ENCODE measurements around the gene TDRD12.
"Not testable (repeated sequence)": the region's sequence is repeated elsewhere in the genome, so short reads cannot be mapped to it uniquely, and the experiment has no call there.

TDRD12 gene

GRCh38 chr19:32745594-32746251, 26.2 kb downstream of the TDRD12 start:
- not testable (repeated sequence) for DNase-seq (ENCODE audit: low read depth in 2 of 2)

DNA sequence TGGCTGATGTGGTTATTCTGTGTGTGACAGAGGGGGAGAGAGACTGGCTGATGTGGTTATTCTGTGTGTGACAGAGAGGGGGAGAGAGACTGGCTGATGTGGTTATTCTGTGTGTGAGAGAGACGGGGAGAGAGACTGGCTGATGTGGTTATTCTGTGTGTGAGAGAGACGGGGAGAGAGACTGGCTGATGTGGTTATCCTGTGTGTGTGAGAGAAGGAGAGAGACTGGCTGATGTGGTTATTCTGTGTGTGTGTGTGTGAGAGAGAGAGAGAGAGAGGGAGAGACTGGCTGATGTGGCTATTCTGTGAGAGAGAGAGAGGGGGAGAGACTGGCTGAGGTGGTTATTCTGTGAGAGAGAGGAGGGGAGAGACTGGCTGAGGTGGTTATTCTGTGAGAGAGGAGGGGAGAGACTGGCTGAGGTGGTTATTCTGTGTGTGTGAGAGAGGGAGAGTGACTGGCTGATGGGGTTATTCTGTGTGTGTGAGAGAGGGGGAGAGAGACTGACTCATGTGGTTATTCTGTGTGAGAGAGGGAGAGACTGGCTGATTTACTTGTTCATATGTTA, 27.1 kb downstream of the TDRD12 start:
- not testable (repeated sequence) for DNase-seq (ENCODE audit: low read depth in 2 of 2)

- no peak for DNase-seq (ENCODE audit: low read depth in 2 of 2)
Measured at GRCh38 chr19:32748497-32748896, 28.9 kb downstream of the TDRD12 start.

- DNase-seq (ENCODE audit: low read depth in 2 of 2): no peak
Measured at GRCh38 chr19:32748948-32749347, 29.4 kb downstream of the TDRD12 start.

DNA sequence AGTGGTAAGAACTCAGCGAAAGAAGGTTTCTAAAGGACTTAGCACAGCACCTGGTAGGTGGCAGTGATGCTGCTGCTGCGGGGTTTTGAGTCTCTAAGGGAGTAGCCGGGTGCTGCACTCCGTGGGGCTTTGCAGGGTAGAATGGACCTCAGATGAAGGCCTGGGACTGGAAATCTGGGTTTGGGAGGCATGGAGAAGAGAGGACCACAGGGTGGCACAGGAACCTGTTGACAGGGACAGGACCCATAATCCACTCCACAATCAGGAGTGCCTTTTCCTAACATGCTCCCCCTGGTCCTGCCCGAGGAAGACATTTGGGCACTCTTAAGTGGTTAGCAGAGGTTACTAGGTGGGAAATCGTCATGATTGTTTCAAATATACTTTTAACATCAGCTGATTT, 29.8 kb downstream of the TDRD12 start:
- DNase-seq (ENCODE audit: low read depth in 2 of 2): no peak

DNA sequence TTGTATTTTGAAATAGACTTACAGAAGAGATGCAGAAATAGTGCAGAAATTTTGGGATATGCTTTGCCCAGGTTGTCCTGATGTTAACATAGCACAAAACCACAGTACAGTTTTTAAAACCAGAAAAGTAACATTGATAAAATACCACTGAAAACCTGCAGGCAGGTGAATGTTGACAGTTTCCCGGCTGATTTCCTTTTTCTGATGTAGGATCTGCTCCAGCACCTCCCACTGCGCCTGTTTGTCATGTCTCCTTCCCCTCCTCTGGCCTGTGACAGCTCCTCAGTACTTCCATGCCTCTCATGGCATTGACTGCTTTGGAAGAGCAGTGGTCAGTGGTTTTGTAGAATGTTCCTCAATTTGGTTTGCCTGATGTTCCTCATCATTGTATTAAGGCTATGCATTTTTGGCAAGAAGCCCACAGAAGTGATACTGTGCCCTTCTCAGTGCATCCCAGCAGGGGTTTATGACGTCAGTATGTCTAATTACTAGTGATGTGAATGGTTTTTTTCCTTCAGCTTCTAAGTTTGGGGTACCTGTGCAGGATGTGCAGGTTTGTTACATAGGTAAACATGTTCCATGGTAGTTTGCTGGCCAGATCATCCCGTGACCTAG, 31.0 kb downstream of the TDRD12 start:
- no peak for DNase-seq (ENCODE audit: low read depth in 2 of 2)

GRCh38 chr19:32751066-32751465, 31.5 kb downstream of the TDRD12 start:
- no peak for DNase-seq (ENCODE audit: low read depth in 2 of 2)

GRCh38 chr19:32757189-32757588, 37.6 kb downstream of the TDRD12 start:
- no peak for DNase-seq (ENCODE audit: low read depth in 2 of 2)

DNA sequence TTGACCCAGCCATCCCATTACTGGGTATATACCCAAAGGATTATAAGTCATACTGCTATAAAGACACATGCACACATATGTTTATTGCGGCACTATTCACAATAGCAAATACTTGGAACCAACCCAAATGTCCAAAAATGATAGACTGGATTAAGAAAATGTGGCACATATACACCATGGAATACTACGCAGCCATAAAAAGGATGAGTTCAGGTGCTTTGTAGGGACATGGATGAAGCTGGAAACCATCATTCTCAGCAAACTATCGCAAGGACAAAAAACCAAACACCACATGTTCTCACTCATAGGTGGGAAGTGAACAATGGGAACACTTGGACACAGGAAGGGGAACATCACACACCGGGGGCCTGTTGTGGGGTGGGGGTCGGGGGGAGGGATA, 45.8 kb downstream of the TDRD12 start:
- DNase-seq (ENCODE audit: low read depth in 2 of 2): not testable (repeated sequence)

GRCh38 chr19:32767951-32768679, 48.5 kb downstream of the TDRD12 start:
- no peak for DNase-seq (ENCODE audit: low read depth in 2 of 2)

- DNase-seq (ENCODE audit: low read depth in 2 of 2): no peak
Measured at GRCh38 chr19:32771596-32771995, 52.0 kb downstream of the TDRD12 start.

GRCh38 chr19:32773126-32773525, 53.6 kb downstream of the TDRD12 start:
- no peak for DNase-seq (ENCODE audit: low read depth in 2 of 2)

DNA sequence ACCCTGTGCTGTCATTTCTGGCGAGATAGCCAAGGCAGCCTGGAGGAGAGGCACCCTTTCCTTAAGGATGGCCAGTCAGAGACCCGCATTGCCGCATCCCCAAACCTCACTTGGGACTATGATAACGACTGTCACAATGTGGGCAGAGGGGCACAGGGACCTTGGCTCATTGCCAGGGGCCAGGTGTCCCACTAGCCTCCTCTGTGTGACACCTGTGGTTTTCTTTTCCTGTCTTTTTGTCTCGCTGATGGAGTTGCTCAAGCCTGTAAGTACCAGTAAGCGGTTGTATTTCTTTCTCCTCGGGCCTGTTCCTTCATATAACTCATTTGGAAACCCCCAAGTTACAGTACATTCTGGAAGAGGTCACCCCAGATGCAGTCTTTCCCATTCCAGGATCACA, 59.5 kb downstream of the TDRD12 start:
- DNase-seq (ENCODE audit: low read depth in 2 of 2): no peak

- no peak for DNase-seq (ENCODE audit: low read depth in 2 of 2)
Measured at GRCh38 chr19:32781280-32781679, 61.7 kb downstream of the TDRD12 start.

GRCh38 chr19:32782089-32782488, 62.5 kb downstream of the TDRD12 start:
- not testable (repeated sequence) for DNase-seq (ENCODE audit: low read depth in 2 of 2)

- DNase-seq (ENCODE audit: low read depth in 2 of 2): not testable (repeated sequence)
Measured at GRCh38 chr19:32787161-32787813, 67.7 kb downstream of the TDRD12 start.

DNA sequence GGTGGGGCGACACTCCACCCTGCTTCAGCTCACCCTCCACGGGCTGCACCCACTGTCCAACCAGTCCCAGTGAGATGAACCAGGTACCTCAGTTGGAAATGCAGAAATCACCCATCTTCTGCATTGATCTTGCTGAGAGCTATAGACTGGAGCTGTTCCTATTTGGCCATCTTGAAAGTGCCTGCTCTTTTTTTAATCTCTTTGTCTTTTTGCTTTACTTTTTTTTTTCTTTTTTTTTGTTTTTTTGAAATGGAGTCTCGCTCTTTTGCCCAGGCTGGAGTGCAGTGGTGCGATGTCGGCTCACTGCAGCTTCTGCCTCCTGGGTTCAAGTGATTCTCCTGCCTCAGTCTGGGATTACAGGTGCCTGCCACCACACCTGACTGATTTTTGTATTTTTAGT, 68.3 kb downstream of the TDRD12 start:
- not testable (repeated sequence) for DNase-seq (ENCODE audit: low read depth in 2 of 2)

DNA sequence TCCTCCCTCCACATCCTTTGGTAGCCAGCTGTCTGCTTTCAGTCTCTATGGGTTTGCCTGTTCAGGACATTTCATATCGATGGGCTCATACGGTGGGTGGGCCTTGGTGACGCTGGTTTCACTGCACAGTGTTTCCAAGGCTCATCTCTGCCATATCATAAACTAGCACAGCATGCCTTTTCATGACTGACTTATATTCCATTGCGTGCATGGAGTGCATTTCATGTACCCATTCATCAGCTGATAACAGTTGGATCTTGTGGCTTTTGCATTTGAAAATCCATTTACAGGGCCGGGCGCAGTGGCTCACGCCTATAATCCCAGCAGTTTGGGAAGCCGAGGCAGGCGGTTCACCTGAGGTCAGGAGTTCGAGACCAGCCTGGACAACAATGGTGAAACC, 69.9 kb downstream of the TDRD12 start:
- no peak for DNase-seq (ENCODE audit: low read depth in 2 of 2)

DNA sequence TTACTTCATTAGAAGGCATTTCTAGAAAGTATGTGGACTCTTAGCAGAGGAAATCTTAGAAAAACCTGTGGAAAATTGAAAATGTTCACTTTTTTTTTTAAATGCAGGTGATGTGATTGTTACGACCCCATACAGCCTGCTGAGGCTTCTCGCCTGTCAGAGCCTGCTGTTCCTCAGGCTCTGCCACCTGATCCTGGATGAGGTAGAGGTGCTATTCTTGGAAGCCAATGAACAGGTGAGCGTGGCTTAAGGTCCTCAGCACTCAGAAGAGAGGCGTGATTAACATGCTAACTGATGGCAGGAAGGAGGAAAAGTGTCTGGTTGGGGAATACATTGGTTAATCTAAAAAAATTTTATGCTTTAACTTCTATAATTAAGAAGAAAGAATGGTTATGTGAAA, 78.6 kb downstream of the TDRD12 start:
- no peak for DNase-seq (ENCODE audit: low read depth in 2 of 2)

- no peak for DNase-seq (ENCODE audit: low read depth in 2 of 2)
Measured at GRCh38 chr19:32800191-32800590, 80.6 kb downstream of the TDRD12 start.

GRCh38 chr19:32800754-32801153, 81.2 kb downstream of the TDRD12 start:
- DNase-seq (ENCODE audit: low read depth in 2 of 2): no peak

GRCh38 chr19:32802840-32803239, 83.3 kb downstream of the TDRD12 start:
- no peak for DNase-seq (ENCODE audit: low read depth in 2 of 2)
